HepG2 (cell line): ENCODE data around the gene SLC25A33. TPM values are rescaled to one million over a fixed set of nuclear protein-coding genes. Genes with fewer than 3 reads are reported as not detected.
A peak's percentile ranks its signal among the peaks of the same experiment; 100 is the strongest.

Experiments
- EED ChIP-seq: sonication (generic); formaldehyde crosslinking; IDR thresholded peaks from 2 replicates; pipeline ENCODE4 v1.5.0; 2020; ENCODE audit warnings: mild to moderate bottlenecking, missing genetic modification reagents
- FOXK2 ChIP-seq: fragments of 450-650 bp; IDR thresholded peaks from 2 replicates; pipeline ENCODE4 v1.6.1; 2016
- KDM2A ChIP-seq: sonication (generic); formaldehyde crosslinking; IDR thresholded peaks from 2 replicates; pipeline ENCODE4 v1.4.0; 2020; ENCODE audit warnings: low read depth, missing genetic modification reagents, borderline replicate concordance
- NFRKB ChIP-seq: fragments of 450-650 bp; IDR thresholded peaks from 2 replicates; pipeline ENCODE4 v1.6.1; 2017
- PAF1 ChIP-seq: IDR thresholded peaks from 2 replicates; pipeline ENCODE4 v1.6.1; 2016; ENCODE audit warnings: missing genetic modification reagents, missing compliant biosample characterization
- PITX1 ChIP-seq: sonication (generic); formaldehyde crosslinking; IDR thresholded peaks from 2 replicates; pipeline ENCODE4 v1.5.1; 2020; ENCODE audit warnings: mild to moderate bottlenecking, missing genetic modification reagents
- PLRG1 ChIP-seq: fragments of 450-650 bp; conservative IDR thresholded peaks from 2 replicates; pipeline ENCODE4 v1.6.1; 2016
- SP1 ChIP-seq, 2 experiments: fragments of 450-650 bp in 1 of 2; sonication (generic) in 1 of 2; formaldehyde crosslinking in 1 of 2; IDR thresholded peaks; 2 replicates each; pipeline versions ENCODE4 v1.4.0 to v1.6.1; 2016 to 2020; ENCODE audit warnings: missing genetic modification reagents in 1 of 2
- ZC3H4 ChIP-seq: sonication (generic); formaldehyde crosslinking; IDR thresholded peaks from 2 replicates; pipeline ENCODE4 v1.4.0; 2020; ENCODE audit warnings: missing genetic modification reagents, borderline replicate concordance
- ZNF138 ChIP-seq: sonication (generic); formaldehyde crosslinking; IDR thresholded peaks from 2 replicates; pipeline ENCODE4 v1.5.0; 2020; ENCODE audit warnings: mild to moderate bottlenecking, low read depth, missing genetic modification reagents
- ZNF17 ChIP-seq: sonication (generic); formaldehyde crosslinking; IDR thresholded peaks from 2 replicates; pipeline ENCODE4 v1.5.0; 2020; ENCODE audit warnings: mild to moderate bottlenecking, missing genetic modification reagents
- ZNF207 ChIP-seq: fragments of 450-650 bp; IDR thresholded peaks from 2 replicates; pipeline ENCODE4 v1.6.1; 2016; ENCODE audit warnings: antibody characterized with exemption, borderline replicate concordance
- ZNF282 ChIP-seq: fragments of 450-650 bp; IDR thresholded peaks from 2 replicates; pipeline ENCODE4 v1.6.1; 2018; ENCODE audit not compliant: partially characterized antibody
- ZNF44 ChIP-seq: sonication (generic); formaldehyde crosslinking; IDR thresholded peaks from 2 replicates; pipeline ENCODE4 v1.5.1; 2020; ENCODE audit warnings: mild to moderate bottlenecking, missing genetic modification reagents
- ZNF644 ChIP-seq: IDR thresholded peaks from 2 replicates; pipeline ENCODE4 v1.6.1; 2016; ENCODE audit warnings: low read depth
- polyA plus RNA-seq, 8 experiments: library from polyadenylated mRNA; depleted of rRNA in 3 of 8; stranded (reverse) in 7 of 8; unstranded in 1 of 8; fragments of >200 nt; fragmentation: Illumina TruSeq in 4 of 8; extraction: Trizol in 4 of 8; gene quantifications; 2 replicates each; pipeline versions ENCODE4 v1.2.1 to v1.2.3, GENCODE V29; 2011 to 2016; ENCODE audit warnings: low read depth in 4 of 8, missing spikeins in 1 of 8, mixed read lengths in 1 of 8; ENCODE audit not compliant: insufficient read depth in 1 of 8
- total RNA-seq, 5 experiments: library from RNA; depleted of rRNA; stranded (reverse); fragments of >200 nt; fragmentation: Illumina TruSeq; extraction: Trizol; gene quantifications; 2 replicates each; pipeline ENCODE4 v1.2.3, GENCODE V29; 2016; ENCODE audit warnings: low read depth in 1 of 5
- TF ChIP-seq, protein P1 (sequence below): sonication (generic); formaldehyde crosslinking; IDR thresholded peaks from 2 replicates; pipeline ENCODE4 v1.5.1; 2020; ENCODE audit warnings: mild to moderate bottlenecking, missing genetic modification reagents, borderline replicate concordance
- TF ChIP-seq, protein P2 (sequence below): sonication (generic); formaldehyde crosslinking; IDR thresholded peaks from 2 replicates; pipeline ENCODE4 v1.4.0; 2020; ENCODE audit warnings: missing genetic modification reagents, borderline replicate concordance
- TF ChIP-seq, protein P3 (sequence below): sonication (generic); formaldehyde crosslinking; IDR thresholded peaks from 2 replicates; pipeline ENCODE4 v1.5.1; 2020; ENCODE audit warnings: missing genetic modification reagents, mild to moderate bottlenecking, borderline replicate concordance
- TF ChIP-seq, protein P4 (sequence below): sonication (generic); formaldehyde crosslinking; IDR thresholded peaks from 2 replicates; pipeline ENCODE4 v1.4.0; 2020; ENCODE audit warnings: missing genetic modification reagents, borderline replicate concordance
- TF ChIP-seq, protein P5 (sequence below): sonication (generic); formaldehyde crosslinking; IDR thresholded peaks from 2 replicates; pipeline ENCODE4 v1.4.0; 2020; ENCODE audit warnings: missing genetic modification reagents

The SLC25A33 gene
- total and polyA plus RNA-seq, 2 of the 13 experiments (the other 11 are each of a cell fraction or from before 2014, with no cell fraction given) = 15.4 to 50.3 TPM

DNA sequence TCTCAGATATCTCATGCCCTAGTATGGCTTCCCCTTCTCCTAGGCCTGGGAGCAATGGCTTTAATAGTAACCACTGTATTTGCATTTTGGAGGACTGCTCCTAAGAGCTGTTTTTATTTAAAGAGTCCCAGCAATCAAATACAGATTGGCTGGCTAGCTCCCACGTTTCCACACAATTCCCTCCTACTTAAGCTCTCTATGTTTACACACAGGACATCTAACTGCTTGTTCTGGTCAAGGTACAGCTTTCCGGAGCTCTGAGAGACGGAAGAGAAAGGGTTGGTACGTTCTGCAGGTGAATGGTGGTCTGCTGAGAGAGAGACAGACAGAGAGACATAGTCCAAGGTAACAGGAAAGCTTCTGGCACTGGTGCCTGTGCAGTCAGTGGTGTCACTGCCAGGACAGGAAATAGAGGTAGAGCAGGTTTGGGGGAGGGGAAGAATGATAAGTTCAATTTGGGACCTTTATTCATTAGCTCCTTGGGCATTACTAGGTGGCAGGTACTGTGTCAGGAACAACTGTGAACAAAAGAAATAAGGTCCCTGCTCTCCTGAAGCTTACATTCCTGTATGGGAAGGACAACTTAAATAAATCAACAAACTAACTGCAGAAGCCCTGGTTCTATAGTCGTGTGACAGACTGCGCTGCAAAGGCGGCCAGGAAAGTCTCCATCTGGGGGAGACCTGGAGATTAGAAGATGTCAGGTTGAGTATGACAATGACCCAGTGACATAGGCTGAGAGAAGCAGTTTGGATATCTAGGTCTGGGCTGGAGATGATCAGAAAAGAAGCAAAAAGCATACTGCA, 1.2 kb upstream of the SLC25A33 start (continued):
- TF ChIP-seq ZNF138 (CRISPR knock-in tag) = no peak
- TF ChIP-seq NFRKB = no peak
- TF ChIP-seq, protein P1, sequence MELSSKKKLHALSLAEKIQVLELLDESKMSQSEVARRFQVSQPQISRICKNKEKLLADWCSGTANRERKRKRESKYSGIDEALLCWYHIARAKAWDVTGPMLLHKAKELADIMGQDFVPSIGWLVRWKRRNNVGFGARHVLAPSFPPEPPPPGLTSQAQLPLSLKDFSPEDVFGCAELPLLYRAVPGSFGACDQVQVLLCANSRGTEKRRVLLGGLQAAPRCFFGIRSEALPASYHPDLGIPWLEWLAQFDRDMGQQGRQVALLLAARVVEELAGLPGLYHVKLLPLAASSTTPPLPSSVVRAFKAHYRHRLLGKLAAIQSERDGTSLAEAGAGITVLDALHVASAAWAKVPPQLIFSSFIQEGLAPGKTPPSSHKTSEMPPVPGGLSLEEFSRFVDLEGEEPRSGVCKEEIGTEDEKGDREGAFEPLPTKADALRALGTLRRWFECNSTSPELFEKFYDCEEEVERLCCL = no peak
- TF ChIP-seq ZNF44 = no peak
- peak; percentile 77 for TF ChIP-seq ZNF644 (CRISPR knock-in tag)
- TF ChIP-seq ZNF207 = no peak
- TF ChIP-seq, protein P2, sequence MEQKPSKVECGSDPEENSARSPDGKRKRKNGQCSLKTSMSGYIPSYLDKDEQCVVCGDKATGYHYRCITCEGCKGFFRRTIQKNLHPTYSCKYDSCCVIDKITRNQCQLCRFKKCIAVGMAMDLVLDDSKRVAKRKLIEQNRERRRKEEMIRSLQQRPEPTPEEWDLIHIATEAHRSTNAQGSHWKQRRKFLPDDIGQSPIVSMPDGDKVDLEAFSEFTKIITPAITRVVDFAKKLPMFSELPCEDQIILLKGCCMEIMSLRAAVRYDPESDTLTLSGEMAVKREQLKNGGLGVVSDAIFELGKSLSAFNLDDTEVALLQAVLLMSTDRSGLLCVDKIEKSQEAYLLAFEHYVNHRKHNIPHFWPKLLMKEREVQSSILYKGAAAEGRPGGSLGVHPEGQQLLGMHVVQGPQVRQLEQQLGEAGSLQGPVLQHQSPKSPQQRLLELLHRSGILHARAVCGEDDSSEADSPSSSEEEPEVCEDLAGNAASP (CRISPR knock-in tag) = 0 out of 2 replicates have a peak, but pooled peaks have one; percentile 73
- no peak; the same call in 1 of the 2 replicates for TF ChIP-seq KDM2A (CRISPR knock-in tag)
- TF ChIP-seq PLRG1 = no peak
- TF ChIP-seq ZC3H4 (CRISPR knock-in tag) = no peak
- TF ChIP-seq SP1 (IDR thresholded peaks at IDR 0.05) = no peak
- TF ChIP-seq SP1 (CRISPR knock-in tag; IDR thresholded peaks at IDR 0.05) = 0 out of 2 replicates have a peak, but pooled peaks have one; percentile 44
- TF ChIP-seq, protein P3, sequence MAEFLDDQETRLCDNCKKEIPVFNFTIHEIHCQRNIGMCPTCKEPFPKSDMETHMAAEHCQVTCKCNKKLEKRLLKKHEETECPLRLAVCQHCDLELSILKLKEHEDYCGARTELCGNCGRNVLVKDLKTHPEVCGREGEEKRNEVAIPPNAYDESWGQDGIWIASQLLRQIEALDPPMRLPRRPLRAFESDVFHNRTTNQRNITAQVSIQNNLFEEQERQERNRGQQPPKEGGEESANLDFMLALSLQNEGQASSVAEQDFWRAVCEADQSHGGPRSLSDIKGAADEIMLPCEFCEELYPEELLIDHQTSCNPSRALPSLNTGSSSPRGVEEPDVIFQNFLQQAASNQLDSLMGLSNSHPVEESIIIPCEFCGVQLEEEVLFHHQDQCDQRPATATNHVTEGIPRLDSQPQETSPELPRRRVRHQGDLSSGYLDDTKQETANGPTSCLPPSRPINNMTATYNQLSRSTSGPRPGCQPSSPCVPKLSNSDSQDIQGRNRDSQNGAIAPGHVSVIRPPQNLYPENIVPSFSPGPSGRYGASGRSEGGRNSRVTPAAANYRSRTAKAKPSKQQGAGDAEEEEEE (CRISPR knock-in tag) = no peak
- no peak for TF ChIP-seq ZNF17
- TF ChIP-seq FOXK2 = peak; percentile 77
- TF ChIP-seq, protein P4, sequence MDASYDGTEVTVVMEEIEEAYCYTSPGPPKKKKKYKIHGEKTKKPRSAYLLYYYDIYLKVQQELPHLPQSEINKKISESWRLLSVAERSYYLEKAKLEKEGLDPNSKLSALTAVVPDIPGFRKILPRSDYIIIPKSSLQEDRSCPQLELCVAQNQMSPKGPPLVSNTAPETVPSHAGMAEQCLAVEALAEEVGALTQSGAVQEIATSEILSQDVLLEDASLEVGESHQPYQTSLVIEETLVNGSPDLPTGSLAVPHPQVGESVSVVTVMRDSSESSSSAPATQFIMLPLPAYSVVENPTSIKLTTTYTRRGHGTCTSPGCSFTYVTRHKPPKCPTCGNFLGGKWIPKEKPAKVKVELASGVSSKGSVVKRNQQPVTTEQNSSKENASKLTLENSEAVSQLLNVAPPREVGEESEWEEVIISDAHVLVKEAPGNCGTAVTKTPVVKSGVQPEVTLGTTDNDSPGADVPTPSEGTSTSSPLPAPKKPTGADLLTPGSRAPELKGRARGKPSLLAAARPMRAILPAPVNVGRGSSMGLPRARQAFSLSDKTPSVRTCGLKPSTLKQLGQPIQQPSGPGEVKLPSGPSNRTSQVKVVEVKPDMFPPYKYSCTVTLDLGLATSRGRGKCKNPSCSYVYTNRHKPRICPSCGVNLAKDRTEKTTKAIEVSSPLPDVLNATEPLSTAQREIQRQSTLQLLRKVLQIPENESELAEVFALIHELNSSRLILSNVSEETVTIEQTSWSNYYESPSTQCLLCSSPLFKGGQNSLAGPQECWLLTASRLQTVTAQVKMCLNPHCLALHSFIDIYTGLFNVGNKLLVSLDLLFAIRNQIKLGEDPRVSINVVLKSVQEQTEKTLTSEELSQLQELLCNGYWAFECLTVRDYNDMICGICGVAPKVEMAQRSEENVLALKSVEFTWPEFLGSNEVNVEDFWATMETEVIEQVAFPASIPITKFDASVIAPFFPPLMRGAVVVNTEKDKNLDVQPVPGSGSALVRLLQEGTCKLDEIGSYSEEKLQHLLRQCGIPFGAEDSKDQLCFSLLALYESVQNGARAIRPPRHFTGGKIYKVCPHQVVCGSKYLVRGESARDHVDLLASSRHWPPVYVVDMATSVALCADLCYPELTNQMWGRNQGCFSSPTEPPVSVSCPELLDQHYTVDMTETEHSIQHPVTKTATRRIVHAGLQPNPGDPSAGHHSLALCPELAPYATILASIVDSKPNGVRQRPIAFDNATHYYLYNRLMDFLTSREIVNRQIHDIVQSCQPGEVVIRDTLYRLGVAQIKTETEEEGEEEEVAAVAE (CRISPR knock-in tag) = peak; percentile 73; the same call in 1 of the 2 replicates
- peak; percentile 98 for TF ChIP-seq PITX1 (CRISPR knock-in tag)
- TF ChIP-seq PAF1 (CRISPR knock-in tag) = no peak
- TF ChIP-seq, protein P5, sequence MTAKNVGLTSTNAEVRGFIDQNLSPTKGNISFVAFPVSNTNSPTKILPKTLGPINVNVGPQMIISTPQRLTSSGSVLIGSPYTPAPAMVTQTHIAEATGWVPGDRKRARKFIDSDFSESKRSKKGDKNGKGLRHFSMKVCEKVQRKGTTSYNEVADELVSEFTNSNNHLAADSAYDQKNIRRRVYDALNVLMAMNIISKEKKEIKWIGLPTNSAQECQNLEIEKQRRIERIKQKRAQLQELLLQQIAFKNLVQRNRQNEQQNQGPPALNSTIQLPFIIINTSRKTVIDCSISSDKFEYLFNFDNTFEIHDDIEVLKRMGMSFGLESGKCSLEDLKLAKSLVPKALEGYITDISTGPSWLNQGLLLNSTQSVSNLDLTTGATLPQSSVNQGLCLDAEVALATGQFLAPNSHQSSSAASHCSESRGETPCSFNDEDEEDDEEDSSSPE (CRISPR knock-in tag) = peak; percentile 69
- no peak for TF ChIP-seq ZNF282
- no peak for TF ChIP-seq EED (CRISPR knock-in tag)
